GM23338 (cell line): ENCODE results near the gene MRFAP1. TPM values are rescaled to one million over a fixed set of nuclear protein-coding genes. Genes with fewer than 3 reads are reported as not detected.

Source experiments
- ATAC-seq: fragments of 200-7000 bp; cut with Tn5 transposase; 3 replicates; pipeline ENCODE4 v1.9.1; 2020
- DNase-seq: peaks from one replicate; pipeline ENCODE4 v3.0.0-alpha.2; 2015; ENCODE audit warnings: low spot score
- H2AFZ ChIP-seq: fragments of 200-600 bp; sonication (generic); 2 replicates; pipeline ENCODE4 v1.8.0; 2016; ENCODE audit warnings: antibody characterized with exemption, mild to moderate bottlenecking, moderate library complexity
- H3F3A ChIP-seq: fragments of 200-600 bp; sonication (generic); replicated peaks from 2 replicates; pipeline ENCODE4 v1.8.0; 2017; ENCODE audit warnings: antibody characterized with exemption, mixed run types, low read depth
- H3K27ac ChIP-seq: fragments of 200-600 bp; sonication (generic); 2 replicates; pipeline ENCODE4 v1.6.1; 2016; ENCODE audit warnings: low read depth
- H3K27me3 ChIP-seq: fragments of 200-600 bp; sonication (generic); 2 replicates; pipeline ENCODE4 v1.8.0; 2016; ENCODE audit warnings: mild to moderate bottlenecking, mixed run types, moderate library complexity; ENCODE audit not compliant: insufficient read depth
- H3K36me3 ChIP-seq: fragments of 200-600 bp; sonication (generic); 2 replicates; pipeline ENCODE4 v1.8.0; 2016; ENCODE audit warnings: mild to moderate bottlenecking; ENCODE audit not compliant: insufficient read depth
- H3K4me1 ChIP-seq: fragments of 200-600 bp; sonication (generic); 2 replicates; pipeline ENCODE4 v1.8.0; 2016; ENCODE audit warnings: mild to moderate bottlenecking, moderate library complexity; ENCODE audit not compliant: insufficient read depth
- H3K4me2 ChIP-seq: fragments of 200-600 bp; sonication (generic); 2 replicates; pipeline ENCODE4 v1.7.1; 2017; ENCODE audit warnings: mixed run types
- H3K4me3 ChIP-seq: fragments of 200-600 bp; sonication (generic); 2 replicates; pipeline ENCODE4 v1.6.1; 2016; ENCODE audit warnings: mixed run types
- H3K79me2 ChIP-seq: fragments of 200-600 bp; sonication (generic); replicated peaks from 2 replicates; pipeline ENCODE4 v1.8.0; 2017; ENCODE audit warnings: mild to moderate bottlenecking; ENCODE audit not compliant: insufficient read depth
- H3K9me2 ChIP-seq: fragments of 200-600 bp; sonication (generic); 2 replicates; pipeline ENCODE4 v1.8.0; 2017; ENCODE audit not compliant: insufficient read depth
- H4K20me1 ChIP-seq: fragments of 200-600 bp; sonication (generic); replicated peaks from 2 replicates; pipeline ENCODE4 v1.8.0; 2017; ENCODE audit warnings: mild to moderate bottlenecking; ENCODE audit not compliant: insufficient read depth
- H3K27ac Mint-ChIP-seq: 2 replicates; pipeline ENCODE4 v1.8.0; 2020; ENCODE audit warnings: inconsistent platforms, mild to moderate bottlenecking, moderate library complexity, mixed read lengths
- H3K27me3 Mint-ChIP-seq: 3 replicates; pipeline ENCODE4 v1.8.0; 2022; ENCODE audit warnings: low read depth, mild to moderate bottlenecking, moderate library complexity, mixed read lengths, inconsistent platforms; ENCODE audit not compliant: insufficient read depth, poor library complexity
- H3K36me3 Mint-ChIP-seq: 3 replicates; pipeline ENCODE4 v1.8.0; 2021; ENCODE audit warnings: low read depth, mild to moderate bottlenecking, inconsistent platforms, moderate library complexity, mixed read lengths
- H3K4me1 Mint-ChIP-seq: 3 replicates; pipeline ENCODE4 v1.8.0; 2020; ENCODE audit warnings: mild to moderate bottlenecking, inconsistent platforms, mixed read lengths
- H3K4me3 Mint-ChIP-seq: 3 replicates; pipeline ENCODE4 v1.8.0; 2021; ENCODE audit warnings: moderate library complexity, mild to moderate bottlenecking, inconsistent platforms, mixed read lengths
- H3K9me3 Mint-ChIP-seq: 3 replicates; pipeline ENCODE4 v1.8.0; 2020; ENCODE audit warnings: moderate library complexity, mild to moderate bottlenecking, inconsistent platforms, mixed read lengths
- CREB1 ChIP-seq: fragments of 250-450 bp; sonication (Bioruptor Pico); IDR thresholded peaks from 2 replicates; pipeline ENCODE4 v1.5.0; 2020; ENCODE audit warnings: low read depth, mild to moderate bottlenecking, moderate library complexity
- ETS1 ChIP-seq: IDR thresholded peaks from 2 replicates; pipeline ENCODE4 v1.6.1; 2016; ENCODE audit warnings: antibody characterized with exemption
- EZH2 ChIP-seq: fragments of 200-600 bp; sonication (generic); IDR thresholded peaks from one replicate; pipeline ENCODE4 v1.8.0; 2017; ENCODE audit warnings: antibody characterized with exemption, mild to moderate bottlenecking, low read depth; ENCODE audit not compliant: unreplicated experiment
- EZH2phosphoT487 ChIP-seq: fragments of 200-600 bp; sonication (generic); IDR thresholded peaks from one replicate; pipeline ENCODE4 v1.8.1; 2018; ENCODE audit warnings: antibody characterized with exemption; ENCODE audit not compliant: unreplicated experiment
- JUNB ChIP-seq: IDR thresholded peaks from one replicate; pipeline ENCODE4 v1.6.1; 2016; ENCODE audit warnings: antibody characterized with exemption; ENCODE audit not compliant: unreplicated experiment
- NANOG ChIP-seq: IDR thresholded peaks from 2 replicates; pipeline ENCODE4 v1.6.1; 2016; ENCODE audit warnings: antibody characterized with exemption, borderline replicate concordance
- POLR2AphosphoS5 ChIP-seq: IDR thresholded peaks from 2 replicates; pipeline ENCODE4 v1.6.1; 2016; ENCODE audit warnings: antibody characterized with exemption, low read depth
- STAT1 ChIP-seq: IDR thresholded peaks from one replicate; pipeline ENCODE4 v1.6.1; 2016; ENCODE audit warnings: antibody characterized with exemption; ENCODE audit not compliant: unreplicated experiment
- ZNF114 ChIP-seq: fragments of 250-450 bp; sonication (Bioruptor Pico); IDR thresholded peaks from 2 replicates; pipeline ENCODE4 v1.5.0; 2020; ENCODE audit warnings: mild to moderate bottlenecking, moderate library complexity
- ZNF331 ChIP-seq: fragments of 250-450 bp; sonication (Bioruptor Pico); IDR thresholded peaks from 2 replicates; pipeline ENCODE4 v1.5.0; 2020; ENCODE audit warnings: low read depth, mild to moderate bottlenecking, moderate library complexity
- polyA plus RNA-seq: library from polyadenylated mRNA; unstranded; fragments of >200 nt; fragmentation: Nextera tagmentation; extraction: Ambion mirVana; gene quantifications from 2 replicates; pipeline ENCODE4 v1.2.1, GENCODE V29; 2016
- total RNA-seq: library from RNA; depleted of rRNA; stranded (reverse); fragments of >200 nt; shearing (Covaris generic); gene quantifications from 2 replicates; pipeline ENCODE4 v1.2.3, GENCODE V29; 2014
- TF ChIP-seq, protein P1 (sequence below): fragments of 250-450 bp; sonication (Bioruptor Pico); IDR thresholded peaks from 2 replicates; pipeline ENCODE4 v1.5.0; 2020; ENCODE audit warnings: mild to moderate bottlenecking, moderate library complexity
- TF ChIP-seq, protein P2 (sequence below): IDR thresholded peaks from one replicate; pipeline ENCODE4 v1.6.1; 2018; ENCODE audit warnings: antibody characterized with exemption; ENCODE audit not compliant: unreplicated experiment

The MRFAP1 gene
- total and polyA plus RNA-seq, 2 experiments from 2014 or later, result 154 to 288 TPM

DNA sequence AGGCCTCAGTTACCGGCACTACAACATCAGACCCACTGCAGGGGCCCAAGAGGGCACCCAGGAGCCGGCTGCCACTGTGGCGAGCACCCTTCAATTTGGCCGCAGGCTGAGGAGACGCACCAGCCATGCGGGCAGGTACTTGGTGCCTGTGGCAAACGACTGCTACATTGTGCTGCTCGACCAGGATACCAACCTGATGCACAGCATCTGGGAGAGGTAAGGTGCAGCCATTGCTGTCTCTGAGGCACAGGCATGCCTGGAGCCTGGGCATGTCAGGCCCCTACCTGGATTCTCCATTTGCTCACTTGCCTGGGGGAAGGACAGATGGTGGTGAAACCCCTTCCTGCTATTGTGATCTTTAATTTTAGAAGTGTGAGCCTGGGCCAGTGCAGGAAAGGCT lies 35.4 kb upstream of the MRFAP1 start:
- no peak for ATAC-seq

More for the DNA sequence above, 35.4 kb upstream of the MRFAP1 start:
- Mint-ChIP-seq H3K27me3 (peaks cover 6% of the 10 kb centered on the region), H3K27ac (no peak overlapping the region), H3K36me3 (peaks cover 25% of the 10 kb centered on the region), H3K4me3 (no peak overlapping the region), H3K4me1 (no peaks in the 10 kb centered on the region; the same call in 2 of the 3 replicates), H3K9me3 (peaks cover 13% of the 10 kb centered on the region; the same call in 2 of the 3 replicates)
- no peaks in the 10 kb centered on the region for H3F3A ChIP-seq
- no peaks in the 10 kb centered on the region for H4K20me1 ChIP-seq
- no peak for TF ChIP-seq POLR2AphosphoS5
- TF ChIP-seq, protein P1, sequence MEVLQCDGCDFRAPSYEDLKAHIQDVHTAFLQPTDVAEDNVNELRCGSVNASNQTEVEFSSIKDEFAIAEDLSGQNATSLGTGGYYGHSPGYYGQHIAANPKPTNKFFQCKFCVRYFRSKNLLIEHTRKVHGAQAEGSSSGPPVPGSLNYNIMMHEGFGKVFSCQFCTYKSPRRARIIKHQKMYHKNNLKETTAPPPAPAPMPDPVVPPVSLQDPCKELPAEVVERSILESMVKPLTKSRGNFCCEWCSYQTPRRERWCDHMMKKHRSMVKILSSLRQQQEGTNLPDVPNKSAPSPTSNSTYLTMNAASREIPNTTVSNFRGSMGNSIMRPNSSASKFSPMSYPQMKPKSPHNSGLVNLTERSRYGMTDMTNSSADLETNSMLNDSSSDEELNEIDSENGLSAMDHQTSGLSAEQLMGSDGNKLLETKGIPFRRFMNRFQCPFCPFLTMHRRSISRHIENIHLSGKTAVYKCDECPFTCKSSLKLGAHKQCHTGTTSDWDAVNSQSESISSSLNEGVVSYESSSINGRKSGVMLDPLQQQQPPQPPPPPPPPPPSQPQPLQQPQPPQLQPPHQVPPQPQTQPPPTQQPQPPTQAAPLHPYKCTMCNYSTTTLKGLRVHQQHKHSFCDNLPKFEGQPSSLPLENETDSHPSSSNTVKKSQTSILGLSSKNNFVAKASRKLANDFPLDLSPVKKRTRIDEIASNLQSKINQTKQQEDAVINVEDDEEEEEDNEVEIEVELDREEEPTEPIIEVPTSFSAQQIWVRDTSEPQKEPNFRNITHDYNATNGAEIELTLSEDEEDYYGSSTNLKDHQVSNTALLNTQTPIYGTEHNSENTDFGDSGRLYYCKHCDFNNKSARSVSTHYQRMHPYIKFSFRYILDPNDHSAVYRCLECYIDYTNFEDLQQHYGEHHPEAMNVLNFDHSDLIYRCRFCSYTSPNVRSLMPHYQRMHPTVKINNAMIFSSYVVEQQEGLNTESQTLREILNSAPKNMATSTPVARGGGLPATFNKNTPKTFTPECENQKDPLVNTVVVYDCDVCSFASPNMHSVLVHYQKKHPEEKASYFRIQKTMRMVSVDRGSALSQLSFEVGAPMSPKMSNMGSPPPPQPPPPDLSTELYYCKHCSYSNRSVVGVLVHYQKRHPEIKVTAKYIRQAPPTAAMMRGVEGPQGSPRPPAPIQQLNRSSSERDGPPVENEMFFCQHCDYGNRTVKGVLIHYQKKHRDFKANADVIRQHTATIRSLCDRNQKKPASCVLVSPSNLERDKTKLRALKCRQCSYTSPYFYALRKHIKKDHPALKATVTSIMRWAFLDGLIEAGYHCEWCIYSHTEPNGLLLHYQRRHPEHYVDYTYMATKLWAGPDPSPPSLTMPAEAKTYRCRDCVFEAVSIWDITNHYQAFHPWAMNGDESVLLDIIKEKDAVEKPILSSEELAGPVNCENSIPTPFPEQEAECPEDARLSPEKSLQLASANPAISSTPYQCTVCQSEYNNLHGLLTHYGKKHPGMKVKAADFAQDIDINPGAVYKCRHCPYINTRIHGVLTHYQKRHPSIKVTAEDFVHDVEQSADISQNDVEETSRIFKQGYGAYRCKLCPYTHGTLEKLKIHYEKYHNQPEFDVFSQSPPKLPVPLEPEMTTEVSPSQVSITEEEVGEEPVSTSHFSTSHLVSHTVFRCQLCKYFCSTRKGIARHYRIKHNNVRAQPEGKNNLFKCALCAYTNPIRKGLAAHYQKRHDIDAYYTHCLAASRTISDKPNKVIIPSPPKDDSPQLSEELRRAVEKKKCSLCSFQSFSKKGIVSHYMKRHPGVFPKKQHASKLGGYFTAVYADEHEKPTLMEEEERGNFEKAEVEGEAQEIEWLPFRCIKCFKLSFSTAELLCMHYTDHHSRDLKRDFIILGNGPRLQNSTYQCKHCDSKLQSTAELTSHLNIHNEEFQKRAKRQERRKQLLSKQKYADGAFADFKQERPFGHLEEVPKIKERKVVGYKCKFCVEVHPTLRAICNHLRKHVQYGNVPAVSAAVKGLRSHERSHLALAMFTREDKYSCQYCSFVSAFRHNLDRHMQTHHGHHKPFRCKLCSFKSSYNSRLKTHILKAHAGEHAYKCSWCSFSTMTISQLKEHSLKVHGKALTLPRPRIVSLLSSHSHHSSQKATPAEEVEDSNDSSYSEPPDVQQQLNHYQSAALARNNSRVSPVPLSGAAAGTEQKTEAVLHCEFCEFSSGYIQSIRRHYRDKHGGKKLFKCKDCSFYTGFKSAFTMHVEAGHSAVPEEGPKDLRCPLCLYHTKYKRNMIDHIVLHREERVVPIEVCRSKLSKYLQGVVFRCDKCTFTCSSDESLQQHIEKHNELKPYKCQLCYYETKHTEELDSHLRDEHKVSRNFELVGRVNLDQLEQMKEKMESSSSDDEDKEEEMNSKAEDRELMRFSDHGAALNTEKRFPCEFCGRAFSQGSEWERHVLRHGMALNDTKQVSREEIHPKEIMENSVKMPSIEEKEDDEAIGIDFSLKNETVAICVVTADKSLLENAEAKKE (CRISPR knock-in tag), result no peak
- TF ChIP-seq ZNF114 (CRISPR knock-in tag), result no peak
- TF ChIP-seq NANOG, result no peak
- TF ChIP-seq EZH2, result no peak
- TF ChIP-seq ETS1, result no peak
- TF ChIP-seq STAT1, result no peak
- TF ChIP-seq ZNF331 (CRISPR knock-in tag), result no peak
- TF ChIP-seq JUNB, result no peak
- TF ChIP-seq EZH2phosphoT487, result no peak
- TF ChIP-seq CREB1 (CRISPR knock-in tag), result no peak
- TF ChIP-seq, protein P2, sequence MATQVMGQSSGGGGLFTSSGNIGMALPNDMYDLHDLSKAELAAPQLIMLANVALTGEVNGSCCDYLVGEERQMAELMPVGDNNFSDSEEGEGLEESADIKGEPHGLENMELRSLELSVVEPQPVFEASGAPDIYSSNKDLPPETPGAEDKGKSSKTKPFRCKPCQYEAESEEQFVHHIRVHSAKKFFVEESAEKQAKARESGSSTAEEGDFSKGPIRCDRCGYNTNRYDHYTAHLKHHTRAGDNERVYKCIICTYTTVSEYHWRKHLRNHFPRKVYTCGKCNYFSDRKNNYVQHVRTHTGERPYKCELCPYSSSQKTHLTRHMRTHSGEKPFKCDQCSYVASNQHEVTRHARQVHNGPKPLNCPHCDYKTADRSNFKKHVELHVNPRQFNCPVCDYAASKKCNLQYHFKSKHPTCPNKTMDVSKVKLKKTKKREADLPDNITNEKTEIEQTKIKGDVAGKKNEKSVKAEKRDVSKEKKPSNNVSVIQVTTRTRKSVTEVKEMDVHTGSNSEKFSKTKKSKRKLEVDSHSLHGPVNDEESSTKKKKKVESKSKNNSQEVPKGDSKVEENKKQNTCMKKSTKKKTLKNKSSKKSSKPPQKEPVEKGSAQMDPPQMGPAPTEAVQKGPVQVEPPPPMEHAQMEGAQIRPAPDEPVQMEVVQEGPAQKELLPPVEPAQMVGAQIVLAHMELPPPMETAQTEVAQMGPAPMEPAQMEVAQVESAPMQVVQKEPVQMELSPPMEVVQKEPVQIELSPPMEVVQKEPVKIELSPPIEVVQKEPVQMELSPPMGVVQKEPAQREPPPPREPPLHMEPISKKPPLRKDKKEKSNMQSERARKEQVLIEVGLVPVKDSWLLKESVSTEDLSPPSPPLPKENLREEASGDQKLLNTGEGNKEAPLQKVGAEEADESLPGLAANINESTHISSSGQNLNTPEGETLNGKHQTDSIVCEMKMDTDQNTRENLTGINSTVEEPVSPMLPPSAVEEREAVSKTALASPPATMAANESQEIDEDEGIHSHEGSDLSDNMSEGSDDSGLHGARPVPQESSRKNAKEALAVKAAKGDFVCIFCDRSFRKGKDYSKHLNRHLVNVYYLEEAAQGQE, result no peak
- no peak overlapping the region for H2AFZ ChIP-seq
- no peak for DNase-seq
- H3K9me2 ChIP-seq, result no peaks in the 10 kb centered on the region
- H3K27me3 ChIP-seq, result no peaks in the 10 kb centered on the region
- no peaks in the 10 kb centered on the region for H3K79me2 ChIP-seq
- no peak overlapping the region for H3K4me3 ChIP-seq
- H3K36me3 ChIP-seq, result no peaks in the 10 kb centered on the region
- H3K27ac ChIP-seq, result no peak overlapping the region
- no peak overlapping the region for H3K4me2 ChIP-seq
- no peaks in the 10 kb centered on the region for H3K4me1 ChIP-seq
